ENCODE measurements around the gene PTDSS2. TPM values are rescaled to one million over a fixed set of nuclear protein-coding genes. Genes with fewer than 3 reads are reported as not detected.

PTDSS2 gene
- total and polyA plus RNA-seq, 9 of the 15 experiments (the other 6 are each of a cell fraction or from before 2014, with no cell fraction given) = 0.45 to 53.9 (median 17.2) TPM

GRCh38 chr11:503179-503981, 53.3 kb downstream of the PTDSS2 start (continued):
- no peak for TF ChIP-seq NFRKB (IDR thresholded peaks at IDR 0.05; ENCODE audit: low read depth)
- TF ChIP-seq ZNF175 (CRISPR knock-in tag; IDR thresholded peaks at IDR 0.05; ENCODE audit: low read depth) = 0 out of 2 replicates have a peak, but pooled peaks have one; percentile 30
- TF ChIP-seq ATF6 (CRISPR knock-in tag; IDR thresholded peaks at IDR 0.05) = no peak
- TF ChIP-seq ZNF592 (IDR thresholded peaks at IDR 0.05) = 0 out of 2 replicates have a peak, but pooled peaks have one; percentile 19
- TF ChIP-seq TAF1 (IDR thresholded peaks at IDR 0.05; ENCODE audit: control insufficient read depth, extremely low read depth, insufficient read depth, low read length, severe bottlenecking) = no peak
- no peak for TF ChIP-seq MTA1 (IDR thresholded peaks at IDR 0.05; ENCODE audit: borderline replicate concordance)
- TF ChIP-seq CBX5 (IDR thresholded peaks at IDR 0.05; ENCODE audit: borderline replicate concordance, low read depth) = no peak
- TF ChIP-seq E2F6 (IDR thresholded peaks at IDR 0.05; ENCODE audit: borderline replicate concordance in 1 of 2, extremely low read depth in 1 of 2, insufficient read depth in 1 of 2, insufficient read length in 1 of 2, low read depth in 1 of 2, low read length in 1 of 2, poor library complexity in 1 of 2, severe bottlenecking in 1 of 2) = peak in 1 of 2 experiments; percentile 27
- TF ChIP-seq NCOR1 (IDR thresholded peaks at IDR 0.05) = no peak
- TF ChIP-seq SP1 (CRISPR knock-in tag; IDR thresholded peaks at IDR 0.05) = no peak
- no peak for TF ChIP-seq HMGN3 (IDR thresholded peaks at IDR 0.05; ENCODE audit: borderline replicate concordance, extremely low read depth, insufficient read length, low read depth, low read length)
- TF ChIP-seq ZNF133 (CRISPR knock-in tag; IDR thresholded peaks at IDR 0.05) = no peak
- peak; percentile 47; the same call in 1 of the 2 replicates for TF ChIP-seq SMAD4 (CRISPR knock-in tag; conservative IDR thresholded peaks at IDR 0.05)
- no peak for TF ChIP-seq ZNF699 (CRISPR knock-in tag; IDR thresholded peaks at IDR 0.05; ENCODE audit: insufficient replicate concordance)
- TF ChIP-seq SP2 (IDR thresholded peaks at IDR 0.05; ENCODE audit: extremely low read depth, low read depth, low read length, poor library complexity, severe bottlenecking) = no peak
- no peak for TF ChIP-seq NCOA6 (IDR thresholded peaks at IDR 0.05)
- no peak for TF ChIP-seq LEF1 (IDR thresholded peaks at IDR 0.05)
- TF ChIP-seq NEUROD1 (IDR thresholded peaks at IDR 0.05; ENCODE audit: borderline replicate concordance, low read depth, low read length, partially characterized antibody) = no peak
- TF ChIP-seq MYNN (IDR thresholded peaks at IDR 0.05) = no peak
- no peak for TF ChIP-seq MYNN (CRISPR knock-in tag; IDR thresholded peaks at IDR 0.05)
- no peak for TF ChIP-seq ZNF184 (CRISPR knock-in tag; IDR thresholded peaks at IDR 0.05)
